Stimulated activated memory B cell treated with anti-CD40 and anti-IgM and Interleukin-4, amounts not matched to agents 10 μg/mL and 1 μg/mL and 100 μg/mL, for 72 hours (primary cell): ENCODE measurements around the gene LHPP.

Source experiments
- ATAC-seq: fragments of 150-1000 bp; cut with Tn5 transposase; 2 replicates; pipeline ENCODE4 v1.10.0; 2021
- H3K27ac Mint-ChIP-seq: one replicate; pipeline ENCODE4 v1.8.0; 2022; ENCODE audit warnings: mild to moderate bottlenecking, mixed read lengths
- H3K27me3 Mint-ChIP-seq: one replicate; pipeline ENCODE4 v1.8.0; 2022; ENCODE audit warnings: mixed read lengths
- H3K36me3 Mint-ChIP-seq: one replicate; pipeline ENCODE4 v1.8.0; 2022; ENCODE audit warnings: mixed read lengths
- H3K4me1 Mint-ChIP-seq: one replicate; pipeline ENCODE4 v1.8.0; 2022; ENCODE audit warnings: mixed read lengths
- H3K4me3 Mint-ChIP-seq: one replicate; pipeline ENCODE4 v1.8.0; 2022; ENCODE audit warnings: mild to moderate bottlenecking, moderate library complexity, mixed read lengths
- H3K9me3 Mint-ChIP-seq: one replicate; pipeline ENCODE4 v1.8.0; 2022; ENCODE audit warnings: mixed read lengths

The LHPP gene

GRCh38 chr10:124461642-124462347 is at the start of gene LHPP:
LHPP (plus strand) TSS chr10:124461823; CDS start chr10:124461863, 40 bp downstream.
- peak; percentile 98 for ATAC-seq
- Mint-ChIP-seq H3K9me3 (no peaks in the 10 kb centered on the region), H3K4me3 (peak within 1 kb of the TSS; percentile 94), H3K4me1 (peaks cover 27% of the 10 kb centered on the region), H3K36me3 (no peaks in the 10 kb centered on the region), H3K27ac (peak within 1 kb of the TSS; percentile 87), H3K27me3 (peaks cover 13% of the 10 kb centered on the region)

- H3K4me3 Mint-ChIP-seq = no peak overlapping the region
- no peak overlapping the region for H3K27ac Mint-ChIP-seq
- H3K36me3 Mint-ChIP-seq = peaks cover 6% of the 10 kb centered on the region
- H3K9me3 Mint-ChIP-seq = no peaks in the 10 kb centered on the region
- peaks cover 11% of the 10 kb centered on the region for H3K4me1 Mint-ChIP-seq
- H3K27me3 Mint-ChIP-seq = no peaks in the 10 kb centered on the region
- ATAC-seq = no peak
These were observed 47.5 kb upstream of the LHPP start for GRCh38 chr10:124414076-124414475.

- Mint-ChIP-seq H3K36me3 (no peaks in the 10 kb centered on the region), H3K9me3 (no peaks in the 10 kb centered on the region), H3K4me3 (no peak overlapping the region), H3K27me3 (no peaks in the 10 kb centered on the region), H3K27ac (no peak overlapping the region), H3K4me1 (peaks cover 15% of the 10 kb centered on the region)
- ATAC-seq = no peak
These were observed 46.4 kb upstream of the LHPP start for GRCh38 chr10:124415210-124415609.

GRCh38 chr10:124416733-124417132 is 44.9 kb upstream of the LHPP start:
- Mint-ChIP-seq H3K4me3 (no peak overlapping the region), H3K4me1 (peaks cover 15% of the 10 kb centered on the region), H3K27ac (no peak overlapping the region), H3K27me3 (peaks cover 2% of the 10 kb centered on the region), H3K9me3 (no peaks in the 10 kb centered on the region), H3K36me3 (no peaks in the 10 kb centered on the region)
- no peak for ATAC-seq

- ATAC-seq = peak; percentile 68
- Mint-ChIP-seq H3K36me3 (no peaks in the 10 kb centered on the region), H3K27me3 (peaks cover 15% of the 10 kb centered on the region), H3K27ac (peak overlapping the region; percentile 52), H3K9me3 (no peaks in the 10 kb centered on the region), H3K4me3 (peak overlapping the region; percentile 73), H3K4me1 (peaks cover 15% of the 10 kb centered on the region)
These were observed 43.5 kb upstream of the LHPP start for GRCh38 chr10:124417895-124418725.

- H3K36me3 Mint-ChIP-seq = no peaks in the 10 kb centered on the region
- peaks cover 11% of the 10 kb centered on the region for H3K4me1 Mint-ChIP-seq
- peak within 1 kb of the TSS; percentile 52 for H3K27ac Mint-ChIP-seq
These were observed 42.7 kb upstream of the LHPP start, which contains the start of gene OAT for GRCh38 chr10:124418726-124419501. OAT (minus strand) TSS chr10:124418923; CDS start chr10:124412171, 6,752 bp downstream.

GRCh38 chr10:124419635-124420034 is 42.0 kb upstream of the LHPP start:
- peaks cover 24% of the 10 kb centered on the region for H3K27me3 Mint-ChIP-seq
- H3K4me3 Mint-ChIP-seq = peak overlapping the region; percentile 73
- no peaks in the 10 kb centered on the region for H3K9me3 Mint-ChIP-seq
- no peaks in the 10 kb centered on the region for H3K36me3 Mint-ChIP-seq
- no peak for ATAC-seq
- no peak overlapping the region for H3K27ac Mint-ChIP-seq
- H3K4me1 Mint-ChIP-seq = peaks cover 5% of the 10 kb centered on the region

More at GRCh38 chr10:124418726-124419501, 42.7 kb upstream of the LHPP start, which contains the start of gene OAT:
- Mint-ChIP-seq H3K9me3 (no peaks in the 10 kb centered on the region), H3K27me3 (peaks cover 16% of the 10 kb centered on the region), H3K4me3 (peak within 1 kb of the TSS; percentile 73)
- ATAC-seq = peak; percentile 99

- Mint-ChIP-seq H3K27ac (no peak overlapping the region), H3K36me3 (no peaks in the 10 kb centered on the region), H3K4me1 (peaks cover 5% of the 10 kb centered on the region), H3K4me3 (no peak overlapping the region), H3K9me3 (no peaks in the 10 kb centered on the region), H3K27me3 (peaks cover 24% of the 10 kb centered on the region)
- ATAC-seq = no peak
These were observed 41.4 kb upstream of the LHPP start for GRCh38 chr10:124420254-124420653.

GRCh38 chr10:124422742-124423141 is 38.9 kb upstream of the LHPP start:
- no peaks in the 10 kb centered on the region for H3K9me3 Mint-ChIP-seq
- no peak overlapping the region for H3K27ac Mint-ChIP-seq
- no peaks in the 10 kb centered on the region for H3K36me3 Mint-ChIP-seq
- H3K27me3 Mint-ChIP-seq = peaks cover 24% of the 10 kb centered on the region
- no peak for ATAC-seq
- H3K4me3 Mint-ChIP-seq = no peak overlapping the region
- H3K4me1 Mint-ChIP-seq = peaks cover 5% of the 10 kb centered on the region

GRCh38 chr10:124423813-124424212 is 37.8 kb upstream of the LHPP start:
- H3K4me1 Mint-ChIP-seq = peaks cover 5% of the 10 kb centered on the region
- H3K27me3 Mint-ChIP-seq = peaks cover 24% of the 10 kb centered on the region
- no peaks in the 10 kb centered on the region for H3K9me3 Mint-ChIP-seq
- no peak overlapping the region for H3K4me3 Mint-ChIP-seq
- no peaks in the 10 kb centered on the region for H3K36me3 Mint-ChIP-seq
- H3K27ac Mint-ChIP-seq = no peak overlapping the region
- ATAC-seq = no peak

GRCh38 chr10:124425227-124425962 is 36.2 kb upstream of the LHPP start:
- Mint-ChIP-seq H3K9me3 (no peaks in the 10 kb centered on the region), H3K4me3 (no peak overlapping the region), H3K36me3 (no peaks in the 10 kb centered on the region), H3K27ac (no peak overlapping the region), H3K4me1 (no peaks in the 10 kb centered on the region), H3K27me3 (peaks cover 24% of the 10 kb centered on the region)
- no peak for ATAC-seq

- no peak overlapping the region for H3K4me3 Mint-ChIP-seq
- H3K4me1 Mint-ChIP-seq = no peaks in the 10 kb centered on the region
- H3K27me3 Mint-ChIP-seq = peaks cover 33% of the 10 kb centered on the region
- no peak overlapping the region for H3K27ac Mint-ChIP-seq
- no peaks in the 10 kb centered on the region for H3K36me3 Mint-ChIP-seq
- H3K9me3 Mint-ChIP-seq = no peaks in the 10 kb centered on the region
- no peak for ATAC-seq
These were observed 33.3 kb upstream of the LHPP start for GRCh38 chr10:124428207-124428777.

- Mint-ChIP-seq H3K4me3 (no peak overlapping the region), H3K27me3 (peaks cover 26% of the 10 kb centered on the region), H3K9me3 (no peaks in the 10 kb centered on the region), H3K36me3 (no peaks in the 10 kb centered on the region), H3K4me1 (no peaks in the 10 kb centered on the region), H3K27ac (no peak overlapping the region)
- ATAC-seq = no peak
These were observed 32.0 kb upstream of the LHPP start for GRCh38 chr10:124429576-124429975.

- Mint-ChIP-seq H3K9me3 (no peaks in the 10 kb centered on the region), H3K27ac (no peak overlapping the region), H3K36me3 (no peaks in the 10 kb centered on the region), H3K4me3 (no peak overlapping the region), H3K4me1 (no peaks in the 10 kb centered on the region), H3K27me3 (peaks cover 25% of the 10 kb centered on the region)
- no peak for ATAC-seq
These were observed 31.5 kb upstream of the LHPP start for GRCh38 chr10:124430077-124430476.
